GM21737 (cell line): ENCODE data around the gene KCNIP4.
"Not testable (repeated sequence)": the region's sequence is repeated elsewhere in the genome, so short reads cannot be mapped to it uniquely, and the experiment has no call there.

Source experiments
- ATAC-seq: cut with Tn5 transposase; IDR thresholded peaks from one replicate; pipeline ENCODE4 v1.9.1; 2021; ENCODE audit warnings: mild to moderate bottlenecking, moderate library complexity; ENCODE audit not compliant: unreplicated experiment

KCNIP4 gene

DNA sequence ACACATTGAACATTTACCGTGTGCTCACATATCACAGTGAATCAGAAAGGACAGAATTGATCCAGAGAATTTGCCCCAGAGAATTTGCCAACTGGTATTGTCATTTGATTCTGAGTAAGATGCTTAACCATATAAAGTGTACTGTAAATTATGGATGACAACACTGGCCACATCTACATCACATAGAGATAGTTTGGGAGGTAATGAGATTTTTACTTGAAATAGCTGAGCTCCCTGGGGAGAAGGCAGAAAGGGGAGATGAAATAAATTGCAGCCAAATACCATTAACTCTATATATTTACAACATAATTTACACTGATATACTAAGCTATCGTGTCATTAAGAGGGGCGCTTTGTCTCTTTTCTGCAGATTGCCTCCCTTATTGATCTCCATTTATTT lies 564.0 kb downstream of the KCNIP4 start:
- ATAC-seq: no peak

DNA sequence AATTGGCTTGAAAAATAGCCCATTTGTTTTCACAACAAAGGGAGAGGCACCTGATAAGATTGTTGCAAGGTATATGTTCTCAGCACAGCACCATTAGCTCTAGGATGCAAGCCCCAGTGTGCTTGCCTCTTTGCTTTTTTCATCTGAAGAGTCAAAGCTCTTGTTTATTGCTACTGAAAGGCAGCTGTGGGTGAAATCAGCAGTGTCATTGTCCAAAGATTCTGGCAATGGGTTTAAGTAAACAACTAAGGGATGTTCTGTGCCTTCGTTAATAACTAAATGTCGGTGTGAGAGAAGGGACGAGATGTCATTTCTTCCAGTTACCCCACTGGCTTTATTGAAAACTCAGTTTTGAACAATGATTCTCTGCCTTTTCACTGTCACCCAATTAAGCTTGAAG lies 567.7 kb downstream of the KCNIP4 start:
- ATAC-seq: no peak

DNA sequence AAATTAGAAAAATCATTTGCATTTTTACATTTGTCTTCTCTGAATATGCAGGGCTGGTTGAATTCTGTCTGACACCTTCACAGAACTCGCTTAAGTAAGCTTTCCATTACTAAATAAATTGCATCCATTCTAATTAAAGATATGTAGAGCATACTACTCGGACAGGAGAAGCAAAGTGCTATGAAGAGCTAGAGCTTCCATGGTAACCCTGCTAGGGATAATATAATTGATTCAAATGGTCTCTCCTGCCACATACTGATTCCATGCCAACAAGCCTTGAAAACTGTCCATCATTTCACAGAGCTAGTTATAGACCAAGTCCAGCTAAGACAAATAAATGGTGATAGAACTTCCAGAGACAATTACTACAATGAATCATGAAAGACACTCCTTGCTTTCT lies 571.5 kb downstream of the KCNIP4 start:
- ATAC-seq: no peak

DNA sequence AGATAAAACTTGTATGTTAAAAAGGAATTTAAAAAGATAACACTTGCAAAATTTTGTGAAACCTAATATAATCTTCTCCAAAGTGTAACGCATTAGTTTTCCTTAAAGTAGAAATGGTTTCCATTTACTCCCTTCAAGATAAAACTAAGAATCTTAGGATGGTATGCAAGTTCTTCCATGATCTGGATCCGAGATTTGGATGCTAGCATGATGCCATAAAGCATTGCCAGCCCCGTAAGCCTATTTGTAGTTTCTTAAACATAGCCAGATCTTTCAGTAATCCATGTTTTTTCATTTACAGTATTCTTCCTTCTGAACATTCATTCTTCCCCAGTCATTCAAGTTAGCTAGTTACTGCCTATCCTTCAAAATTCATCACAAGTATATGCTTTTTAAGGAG lies 572.4 kb downstream of the KCNIP4 start:
- ATAC-seq: no peak

DNA sequence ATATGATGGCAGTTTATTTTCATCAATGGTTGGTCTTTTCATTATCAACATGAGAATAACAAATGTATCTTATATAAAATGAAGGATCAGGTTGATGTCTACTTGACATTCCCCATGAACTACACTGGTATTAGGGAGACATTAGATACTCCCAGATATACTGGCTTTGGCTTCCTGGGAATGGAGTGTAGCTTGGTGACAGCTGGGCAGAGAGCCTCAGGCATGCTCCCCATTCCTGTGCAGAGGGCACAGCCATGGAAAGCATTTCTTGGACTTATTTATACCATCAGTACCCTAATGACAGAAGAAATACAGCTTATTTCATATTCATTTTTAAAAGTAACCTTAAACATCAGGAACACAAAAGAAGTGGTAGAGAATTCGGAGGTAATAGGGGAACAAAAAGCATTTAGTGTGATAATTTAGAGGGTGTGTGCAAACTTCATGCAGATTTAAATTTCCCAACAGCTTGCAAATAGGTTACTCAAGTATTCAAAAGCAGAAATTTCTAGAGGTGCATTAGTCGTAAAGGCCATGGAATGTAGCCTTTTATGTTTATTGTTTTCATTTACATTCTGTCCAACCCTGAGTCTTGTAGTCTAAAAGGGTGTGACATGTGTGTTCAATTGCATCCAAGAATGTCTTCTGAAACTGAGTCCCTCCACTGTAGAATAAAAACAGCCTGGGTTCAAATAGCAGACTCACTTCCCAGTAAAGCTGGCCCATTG lies 573.8 kb downstream of the KCNIP4 start:
- no peak for ATAC-seq

DNA sequence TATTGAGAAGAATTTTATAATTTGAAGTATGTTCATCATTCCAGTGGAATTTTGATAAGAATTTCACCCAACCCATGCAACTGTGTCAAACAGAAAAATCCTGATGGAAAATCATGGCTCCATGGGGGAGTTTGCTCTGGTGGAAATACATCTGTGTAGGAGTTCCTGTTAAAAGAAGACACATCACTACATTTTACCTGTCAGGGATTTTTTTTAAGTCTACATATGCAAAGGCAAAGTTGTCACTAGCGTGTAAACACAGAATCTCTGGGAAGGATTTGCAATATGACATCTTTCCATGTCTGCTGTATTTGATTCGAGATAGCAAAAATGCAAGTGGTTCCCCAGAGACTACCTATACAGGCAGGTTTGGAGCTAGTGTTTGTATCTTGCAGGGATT lies 581.0 kb downstream of the KCNIP4 start:
- no peak for ATAC-seq

DNA sequence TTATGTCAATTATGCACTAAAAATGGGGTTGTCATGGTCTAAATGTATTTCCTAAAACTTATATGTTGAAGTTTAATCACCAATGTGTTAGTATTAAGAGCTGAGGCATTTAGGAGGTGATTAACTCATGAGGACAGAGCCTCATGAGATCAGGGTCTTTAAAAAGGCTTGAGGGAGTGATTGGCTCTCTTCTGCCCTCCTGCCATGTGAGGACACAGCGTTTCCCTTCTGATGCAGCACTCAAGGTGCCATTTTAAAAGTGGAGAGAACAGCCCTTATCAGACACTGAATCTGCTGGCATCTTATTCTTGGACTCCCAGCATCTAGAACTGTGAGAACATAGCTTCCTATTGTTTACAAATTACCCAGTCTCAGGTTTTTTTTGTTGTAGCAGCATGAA lies 581.7 kb downstream of the KCNIP4 start:
- no peak for ATAC-seq

DNA sequence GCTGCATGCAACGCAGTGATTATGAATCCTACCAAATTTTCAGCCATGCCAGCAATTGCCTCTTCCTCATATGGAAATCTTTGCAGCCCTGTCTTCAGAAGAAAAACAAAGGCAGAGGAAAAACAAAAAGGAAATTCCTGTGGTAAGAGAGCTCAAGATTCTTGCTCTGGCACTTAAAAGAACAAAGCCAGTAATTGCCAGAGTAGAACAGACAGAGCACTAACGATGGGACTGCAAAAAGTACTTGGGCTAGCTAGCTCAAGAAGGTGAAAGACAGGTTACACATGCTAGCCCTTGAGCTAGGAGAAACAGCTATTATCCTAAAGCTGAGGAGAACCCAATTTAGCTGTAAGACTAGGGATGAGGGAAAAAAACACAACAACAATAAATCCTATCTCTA lies 582.3 kb downstream of the KCNIP4 start:
- ATAC-seq: no peak

DNA sequence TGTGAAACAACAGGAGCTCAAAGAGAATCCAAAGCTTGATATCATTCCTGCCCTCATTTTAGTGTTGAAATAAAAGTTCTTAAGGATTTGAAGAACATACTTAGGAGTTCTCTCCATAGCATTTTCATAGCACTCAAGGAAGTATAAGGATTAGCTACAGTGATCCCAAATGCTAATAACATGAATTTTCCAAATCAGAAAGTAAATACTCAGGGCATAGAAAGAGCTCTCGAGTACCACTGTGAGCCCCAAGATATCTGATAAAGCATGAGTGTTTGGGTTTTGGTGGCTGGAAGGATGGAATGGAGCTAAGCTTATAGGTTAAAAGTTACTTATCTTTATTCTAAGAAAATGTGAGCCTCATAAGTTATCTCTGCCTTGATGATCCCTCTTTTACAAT lies 584.9 kb downstream of the KCNIP4 start:
- ATAC-seq: no peak

DNA sequence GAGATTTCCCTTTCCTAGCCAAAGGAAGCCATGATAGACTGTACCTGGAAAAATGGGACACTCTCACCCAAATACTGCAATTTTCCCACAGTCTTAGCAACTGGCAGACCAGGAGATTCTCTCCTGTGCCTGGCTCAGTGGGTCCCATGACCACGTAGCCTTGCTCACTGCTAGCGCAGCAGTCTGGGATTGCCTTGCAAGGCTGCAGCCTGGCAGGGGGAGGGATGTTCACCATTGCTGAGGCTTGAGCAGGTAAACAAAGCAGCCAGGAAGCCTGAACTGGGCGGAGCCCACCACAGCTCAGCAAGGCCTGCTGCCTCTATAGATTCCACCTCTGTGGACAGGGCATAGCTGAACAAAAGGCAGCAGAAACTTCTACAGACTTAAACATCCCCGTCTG lies 596.2 kb downstream of the KCNIP4 start:
- ATAC-seq: not testable (repeated sequence)

DNA sequence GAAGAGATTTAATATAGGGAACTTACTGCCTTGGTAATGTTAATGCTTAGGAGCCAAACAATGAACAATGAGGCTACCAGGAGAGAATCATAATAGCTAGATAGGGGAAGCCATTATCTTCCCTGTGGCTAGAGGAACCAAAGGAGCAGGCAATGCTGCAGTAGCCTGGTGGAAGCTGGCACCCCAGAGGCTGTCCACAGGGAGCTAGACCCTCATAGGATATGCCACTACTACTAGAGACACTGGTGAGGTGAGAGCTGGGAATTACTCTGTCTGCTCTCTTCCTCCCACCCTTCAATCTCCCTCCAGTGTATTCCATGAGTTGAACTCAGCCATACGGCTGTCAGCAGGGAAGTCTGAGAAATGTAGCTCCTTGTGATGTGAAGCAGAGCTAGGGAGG lies 601.4 kb downstream of the KCNIP4 start:
- ATAC-seq: no peak

DNA sequence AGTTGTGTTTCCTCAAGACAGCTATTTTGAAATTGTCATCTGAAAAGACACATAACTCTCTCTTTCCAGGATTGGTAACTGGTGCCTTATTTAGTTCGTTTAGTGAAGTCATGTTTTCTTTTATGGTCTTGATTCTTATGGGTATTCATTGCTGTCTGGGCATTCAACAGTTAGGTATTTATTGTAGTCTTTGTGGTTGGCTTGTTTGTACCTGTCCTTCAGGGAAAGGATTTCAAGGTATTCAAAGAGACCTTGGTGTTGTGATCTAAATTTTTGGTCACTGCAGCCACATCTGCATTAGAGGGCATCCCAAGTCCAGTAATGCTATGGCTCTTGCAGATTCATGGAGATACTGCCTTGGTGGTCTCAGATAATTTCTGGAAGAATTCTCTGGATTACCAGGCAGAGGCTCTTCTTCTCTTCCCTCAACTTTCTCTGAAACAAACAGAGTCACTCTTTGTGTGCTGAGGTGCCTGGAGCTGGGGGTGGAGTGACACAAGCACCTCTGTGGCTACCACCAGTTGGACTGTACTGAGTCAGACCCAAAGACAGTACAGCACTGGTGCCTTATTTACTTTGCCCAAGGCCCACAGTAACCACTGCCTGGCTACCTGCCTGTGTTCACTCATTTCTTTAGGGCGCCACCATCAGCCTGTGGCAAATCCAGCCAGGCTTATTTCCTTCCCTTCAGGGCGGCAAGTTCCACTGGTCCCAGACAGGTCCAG lies 620.4 kb downstream of the KCNIP4 start:
- no peak for ATAC-seq

DNA sequence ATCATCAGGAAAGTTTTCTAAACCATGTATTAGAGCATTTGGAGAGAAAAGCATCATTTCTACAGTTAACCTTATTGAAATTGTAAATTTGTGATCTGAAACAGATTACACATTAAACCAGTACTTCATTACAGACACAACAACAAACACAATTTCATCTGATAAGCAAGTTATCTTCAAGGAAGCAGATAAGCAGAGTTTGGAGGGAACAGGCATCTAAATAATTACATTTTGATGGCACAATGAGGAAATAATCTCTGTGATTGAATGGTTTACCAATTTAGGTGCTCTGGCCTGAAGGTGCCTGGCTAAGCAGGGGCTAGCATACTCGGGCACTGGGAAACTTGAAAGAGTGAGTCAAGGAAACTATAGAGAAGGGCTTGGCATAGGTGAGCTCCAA lies 628.5 kb downstream of the KCNIP4 start:
- no peak for ATAC-seq

DNA sequence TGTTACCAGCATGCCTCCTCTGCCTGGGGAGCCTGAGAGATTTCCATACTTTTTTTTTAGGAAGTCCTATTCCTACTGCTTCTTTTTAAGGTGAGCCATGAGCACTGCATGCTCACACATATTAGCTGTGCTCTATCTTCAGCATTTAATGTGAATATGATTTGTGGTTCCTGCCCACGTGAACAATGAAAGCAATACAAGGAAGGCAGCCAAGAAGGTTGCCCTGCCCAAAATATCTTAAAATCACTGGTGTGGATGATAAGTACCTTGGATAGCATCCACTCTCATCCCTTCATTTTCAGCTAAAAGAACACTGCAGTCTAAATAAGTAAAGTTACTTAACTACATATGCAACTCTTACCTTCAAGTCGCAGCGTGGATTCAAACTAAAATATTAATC lies 640.9 kb downstream of the KCNIP4 start:
- no peak for ATAC-seq

DNA sequence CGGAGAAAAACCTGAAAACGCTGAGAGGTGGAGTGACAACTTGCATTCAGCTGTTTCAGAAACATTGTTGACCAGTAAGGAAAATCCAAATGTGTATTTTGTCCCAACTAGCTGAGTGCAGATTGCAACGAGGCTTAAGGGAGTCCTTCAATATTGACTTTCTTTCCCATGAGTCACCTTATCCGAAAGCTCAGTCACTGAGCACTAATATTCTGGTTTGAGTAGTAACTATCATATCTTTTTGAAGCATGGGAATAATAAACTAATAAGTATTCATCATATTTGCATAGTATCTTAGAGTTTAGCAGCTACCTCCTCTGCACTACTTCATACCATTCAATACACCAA lies 644.1 kb downstream of the KCNIP4 start:
- no peak for ATAC-seq

DNA sequence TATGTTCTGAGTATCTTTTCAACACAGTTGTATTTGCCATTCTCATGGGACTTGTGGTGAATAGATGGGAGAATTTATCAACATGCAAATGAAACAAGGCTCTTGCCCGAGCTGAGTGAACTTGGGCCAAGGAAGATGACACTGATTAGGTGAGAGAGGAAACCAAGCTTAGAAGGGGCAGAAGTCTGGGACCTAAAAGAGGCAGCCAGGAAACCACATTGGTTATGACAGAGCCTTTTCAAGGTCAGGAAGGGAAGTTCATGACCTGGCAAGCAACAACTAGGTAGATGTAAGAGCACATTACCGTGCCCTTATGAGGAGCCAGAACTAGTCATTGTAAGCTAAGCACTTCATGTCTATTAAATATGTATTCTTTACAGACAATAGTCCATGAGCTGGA lies 658.0 kb downstream of the KCNIP4 start:
- peak; percentile 60 for ATAC-seq

DNA sequence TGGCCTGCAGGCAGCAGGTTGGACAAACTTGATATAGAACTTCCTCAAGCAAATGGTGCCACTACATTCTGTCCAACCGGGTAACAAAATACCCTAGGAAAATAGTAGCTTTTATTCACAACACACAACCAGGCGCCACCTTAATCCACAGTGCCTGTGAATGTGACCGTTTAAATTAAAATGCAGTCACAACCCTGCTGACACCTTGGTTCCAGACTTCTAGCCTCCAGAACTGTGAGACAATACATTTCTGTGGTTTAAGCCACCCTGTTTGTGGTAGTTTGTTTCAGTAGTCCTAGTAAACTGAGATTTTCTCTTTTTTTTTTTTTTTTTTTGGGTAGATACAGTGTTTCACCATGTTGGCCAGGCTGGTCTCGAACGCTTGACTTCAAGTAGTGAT lies 672.5 kb downstream of the KCNIP4 start:
- no peak for ATAC-seq

DNA sequence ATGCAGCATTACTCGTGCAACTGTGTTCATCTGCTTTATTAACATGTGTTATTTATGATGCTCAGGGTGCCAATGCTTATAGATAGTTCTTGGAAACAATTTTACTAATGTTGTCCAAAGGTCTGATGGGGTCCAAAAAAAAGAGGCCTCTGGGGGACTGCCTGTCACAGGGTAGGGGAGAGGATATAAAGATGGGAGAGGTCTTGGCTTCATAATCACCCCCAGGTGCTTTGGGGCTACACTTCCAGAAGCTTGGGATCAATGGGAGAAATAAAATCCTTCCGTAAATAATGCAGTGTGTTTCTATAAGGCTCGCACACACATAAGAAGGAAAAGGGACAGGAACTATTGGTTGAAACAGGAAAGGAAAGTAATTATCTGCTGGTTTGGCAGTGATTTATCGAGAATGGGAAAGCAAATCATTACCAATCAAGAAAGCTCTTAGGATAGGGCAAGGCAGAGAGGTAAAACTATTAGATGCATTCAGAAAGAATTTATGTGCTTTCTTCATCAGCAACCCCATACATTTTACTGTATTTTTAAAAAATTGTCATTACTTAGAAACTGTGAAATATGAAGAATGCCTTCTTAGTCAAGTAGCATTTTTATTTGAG lies 677.0 kb downstream of the KCNIP4 start:
- no peak for ATAC-seq

DNA sequence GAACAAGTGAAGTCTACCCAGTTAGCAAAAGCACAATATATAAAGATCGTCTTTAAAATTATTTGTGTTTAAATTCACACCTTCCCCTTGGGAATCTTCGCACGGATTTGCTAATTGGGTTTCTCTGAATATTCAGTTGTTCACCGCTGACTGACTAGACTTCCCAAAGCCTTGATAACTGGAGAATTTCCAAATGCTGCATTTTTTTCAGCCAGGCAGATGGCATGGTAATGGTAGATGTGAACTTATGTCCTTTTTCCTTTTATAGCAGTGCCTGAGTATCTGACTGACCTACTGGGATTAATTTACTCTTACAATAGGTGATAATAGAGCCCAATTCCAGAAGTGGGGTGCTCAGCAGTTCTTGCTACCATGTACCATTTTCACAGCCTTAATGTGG lies 700.2 kb downstream of the KCNIP4 start:
- no peak for ATAC-seq

DNA sequence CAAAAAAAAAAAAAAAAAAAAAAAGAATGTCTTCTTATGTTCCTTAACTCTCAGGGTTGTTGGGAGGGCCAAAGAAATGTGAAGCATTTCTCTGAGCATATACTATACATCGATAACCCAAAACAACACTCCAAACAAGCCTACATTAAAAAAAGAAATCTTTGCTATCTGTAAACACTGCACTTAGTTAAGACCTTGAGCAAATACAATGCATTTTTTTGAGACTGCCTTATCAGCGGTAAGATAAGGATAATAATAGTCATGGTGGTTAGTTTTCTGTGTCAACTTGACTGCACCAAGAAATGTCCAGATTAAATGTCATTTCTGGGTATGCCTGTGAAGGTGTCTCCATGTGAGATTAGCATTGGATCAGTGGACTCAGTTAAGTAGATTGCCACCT lies 706.4 kb downstream of the KCNIP4 start:
- ATAC-seq: no peak

DNA sequence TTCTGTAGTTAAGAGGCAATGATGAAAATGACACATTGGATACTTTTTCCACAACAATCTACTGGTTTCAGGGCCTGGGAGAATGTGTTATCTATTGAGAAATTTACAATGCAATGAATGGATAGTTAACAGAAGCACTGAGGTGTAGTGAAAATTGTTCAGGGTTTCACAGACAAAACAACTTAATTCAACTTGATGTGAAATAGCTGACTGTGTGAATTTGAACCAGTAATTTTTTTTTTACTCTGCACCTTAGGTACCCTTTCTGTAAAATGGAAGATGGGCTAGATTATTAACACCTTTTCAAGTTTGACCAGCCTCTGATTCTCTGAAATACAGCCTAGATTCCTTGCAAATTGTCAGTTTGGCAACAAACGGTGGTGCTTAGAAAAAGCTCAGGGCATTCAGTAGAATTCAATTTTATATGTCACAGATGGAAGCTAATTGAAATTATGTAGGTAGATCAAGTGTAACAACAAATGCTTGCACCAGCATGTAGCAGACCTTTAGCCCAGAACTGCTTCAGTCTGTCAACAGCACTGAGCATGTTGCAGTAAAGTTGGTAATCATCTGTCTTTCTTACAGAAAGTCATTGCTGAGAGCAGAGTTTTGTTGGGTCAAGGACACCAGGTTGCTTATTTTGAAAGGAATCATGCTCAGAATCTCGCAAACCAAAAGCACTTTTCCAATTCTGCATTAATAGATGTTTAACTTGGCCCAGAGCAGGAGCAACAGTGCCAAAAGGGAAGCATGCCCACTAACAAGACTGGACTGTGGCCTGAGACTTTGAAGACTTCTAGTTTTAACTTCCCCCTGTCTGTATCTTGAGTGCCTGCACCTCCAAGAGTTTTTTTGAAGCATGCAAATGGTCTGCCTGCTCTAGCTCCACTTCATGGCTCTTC lies 721.7 kb downstream of the KCNIP4 start:
- ATAC-seq: no peak
